ENCODE measurements around the gene AUTS2.

AUTS2 gene

GRCh38 chr7:70655694-70656093 is 1057.4 kb downstream of the AUTS2 start:
- TF ChIP-seq, protein P1, sequence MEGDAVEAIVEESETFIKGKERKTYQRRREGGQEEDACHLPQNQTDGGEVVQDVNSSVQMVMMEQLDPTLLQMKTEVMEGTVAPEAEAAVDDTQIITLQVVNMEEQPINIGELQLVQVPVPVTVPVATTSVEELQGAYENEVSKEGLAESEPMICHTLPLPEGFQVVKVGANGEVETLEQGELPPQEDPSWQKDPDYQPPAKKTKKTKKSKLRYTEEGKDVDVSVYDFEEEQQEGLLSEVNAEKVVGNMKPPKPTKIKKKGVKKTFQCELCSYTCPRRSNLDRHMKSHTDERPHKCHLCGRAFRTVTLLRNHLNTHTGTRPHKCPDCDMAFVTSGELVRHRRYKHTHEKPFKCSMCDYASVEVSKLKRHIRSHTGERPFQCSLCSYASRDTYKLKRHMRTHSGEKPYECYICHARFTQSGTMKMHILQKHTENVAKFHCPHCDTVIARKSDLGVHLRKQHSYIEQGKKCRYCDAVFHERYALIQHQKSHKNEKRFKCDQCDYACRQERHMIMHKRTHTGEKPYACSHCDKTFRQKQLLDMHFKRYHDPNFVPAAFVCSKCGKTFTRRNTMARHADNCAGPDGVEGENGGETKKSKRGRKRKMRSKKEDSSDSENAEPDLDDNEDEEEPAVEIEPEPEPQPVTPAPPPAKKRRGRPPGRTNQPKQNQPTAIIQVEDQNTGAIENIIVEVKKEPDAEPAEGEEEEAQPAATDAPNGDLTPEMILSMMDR (IDR thresholded peaks at IDR 0.05; ENCODE audit: extremely low read depth, missing control alignments) = no peak
- no peak for DNase-seq (ENCODE audit: low spot score)

DNA sequence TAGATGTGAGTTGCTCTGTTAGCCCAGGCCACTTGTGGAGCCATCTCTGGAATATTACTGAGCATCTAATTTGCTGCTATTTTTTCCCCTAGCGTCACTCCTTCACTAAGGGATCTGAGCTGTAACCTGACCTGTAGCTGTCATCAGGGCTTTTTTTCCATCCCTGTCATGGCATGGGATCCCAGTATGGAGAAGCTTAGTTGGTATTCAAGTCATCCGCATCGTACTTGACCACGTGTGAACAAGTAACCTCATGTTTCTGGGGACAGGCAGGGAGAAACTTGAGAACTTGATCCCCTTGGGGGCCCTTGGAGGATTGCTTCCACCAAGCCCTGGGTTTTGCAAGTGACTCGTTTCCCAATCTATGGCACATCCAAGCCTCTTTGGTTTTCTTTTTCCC is 1059.3 kb downstream of the AUTS2 start:
- no peak for DNase-seq (ENCODE audit: low spot score)
- TF ChIP-seq, protein P1 (IDR thresholded peaks at IDR 0.05; ENCODE audit: extremely low read depth, missing control alignments) = no peak

GRCh38 chr7:70657989-70658632 is 1059.8 kb downstream of the AUTS2 start:
- TF ChIP-seq, protein P1 (IDR thresholded peaks at IDR 0.05; ENCODE audit: extremely low read depth, missing control alignments) = no peak
- no peak for DNase-seq (ENCODE audit: low spot score)

DNA sequence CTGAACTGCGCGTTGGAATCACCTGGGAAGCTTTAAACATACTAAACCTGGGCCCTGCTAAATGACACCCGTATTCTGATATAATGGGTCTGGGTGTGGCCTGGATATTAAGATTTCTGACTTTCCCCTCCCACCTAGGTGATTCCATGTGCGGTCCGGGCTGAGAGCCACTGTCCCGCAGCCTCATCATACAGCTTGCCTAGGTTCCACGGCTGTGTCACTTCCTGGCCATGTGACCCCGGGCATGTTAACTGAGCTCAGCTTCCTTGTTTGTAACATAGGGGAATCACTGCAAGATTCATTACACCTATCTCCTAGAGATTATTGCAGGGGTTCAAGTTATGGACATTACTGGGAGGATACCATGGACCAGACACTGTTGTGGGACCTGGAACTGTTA is 1061.0 kb downstream of the AUTS2 start:
- no peak for DNase-seq (ENCODE audit: low spot score)
- TF ChIP-seq, protein P1 (IDR thresholded peaks at IDR 0.05; ENCODE audit: extremely low read depth, missing control alignments) = no peak

GRCh38 chr7:70660154-70660818 is 1062.0 kb downstream of the AUTS2 start:
- DNase-seq (ENCODE audit: low spot score) = no peak
- TF ChIP-seq, protein P1 (IDR thresholded peaks at IDR 0.05; ENCODE audit: extremely low read depth, missing control alignments) = no peak

GRCh38 chr7:70660819-70661191 is 1062.5 kb downstream of the AUTS2 start:
- no peak for DNase-seq (ENCODE audit: low spot score)
- TF ChIP-seq, protein P1 (IDR thresholded peaks at IDR 0.05; ENCODE audit: extremely low read depth, missing control alignments) = no peak

GRCh38 chr7:70663680-70664079 is 1065.4 kb downstream of the AUTS2 start:
- no peak for DNase-seq (ENCODE audit: low spot score)

More at GRCh38 chr7:70663680-70664079, 1065.4 kb downstream of the AUTS2 start:
- TF ChIP-seq, protein P1 (IDR thresholded peaks at IDR 0.05; ENCODE audit: extremely low read depth, missing control alignments) = no peak
